Mucosa of gallbladder (tissue), 1 donor: ENCODE data around the gene DUSP22. TPM values are rescaled to one million over a fixed set of nuclear protein-coding genes. Genes with fewer than 3 reads are reported as not detected.

Experiments used
- DNase-seq: peaks from one replicate; pipeline ENCODE4 v3.0.0-alpha.2; 2020; ENCODE audit warnings: low spot score
- total RNA-seq: library from RNA; stranded (reverse); gene quantifications from one replicate; pipeline ENCODE4 v1.2.1, GENCODE V29; 2021
- donor health status: DM: no; HTN: no; CAD: no.

Gene DUSP22
- total RNA-seq, 1 donor from 2014 or later, result 36.4 TPM

DNA sequence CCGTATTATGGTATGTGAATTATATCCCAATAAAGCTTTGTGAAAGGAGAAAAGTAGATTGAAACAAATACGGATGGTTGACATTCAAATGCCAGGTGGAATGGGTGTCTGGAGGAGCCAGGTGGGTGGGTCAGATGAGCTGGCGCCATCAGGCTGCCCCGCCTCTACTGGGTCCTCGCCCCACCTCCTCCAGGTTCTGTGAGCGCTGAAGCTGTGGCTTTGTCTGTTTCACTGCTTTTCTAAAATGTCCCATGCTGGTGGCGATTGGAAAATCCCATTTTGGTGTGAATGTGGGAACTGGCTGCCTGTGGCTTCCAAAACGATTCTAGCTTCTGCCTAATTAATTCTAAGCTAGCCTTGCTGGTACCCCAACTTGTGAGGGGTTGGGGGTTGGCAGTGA lies 16.5 kb downstream of the DUSP22 start:
- no peak for DNase-seq

DNA sequence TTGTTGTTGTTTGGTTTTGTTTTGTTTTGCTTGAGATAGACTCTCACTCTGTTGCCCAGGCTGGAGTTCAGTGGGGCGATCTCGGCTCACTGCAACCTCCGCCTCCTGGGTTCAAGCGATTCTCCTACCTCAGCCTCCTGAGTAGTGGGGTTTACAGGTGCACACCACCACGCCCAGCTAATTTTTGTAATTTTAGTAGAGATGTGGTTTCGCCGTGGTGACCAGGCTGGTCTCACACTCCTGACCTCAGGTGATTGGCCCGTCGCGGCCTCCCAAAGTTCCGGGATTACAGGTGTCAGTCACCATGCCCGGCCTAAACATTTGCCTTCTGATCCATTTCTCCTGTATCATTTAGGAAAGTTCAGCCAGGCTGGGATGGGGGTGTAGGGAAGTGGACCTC lies 17.7 kb downstream of the DUSP22 start:
- DNase-seq, result no peak

DNA sequence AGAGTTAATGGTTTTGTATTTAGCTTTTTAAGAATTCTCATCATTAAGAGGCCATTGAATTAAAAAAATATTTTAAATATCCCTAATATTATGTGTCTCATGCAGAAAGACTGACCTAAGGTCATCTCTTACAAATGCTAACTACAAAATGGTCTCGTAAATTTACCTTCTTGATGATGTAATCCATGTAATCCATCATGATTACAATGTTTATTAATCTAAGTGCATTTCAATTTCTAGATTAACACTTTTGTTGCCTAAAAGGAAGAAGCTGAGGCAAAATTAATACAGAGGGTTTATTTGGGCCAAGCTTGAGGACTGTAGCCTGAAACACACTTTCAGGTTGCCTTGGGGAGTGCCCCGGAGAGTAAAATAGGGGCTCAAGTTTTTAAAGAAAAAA lies 18.4 kb downstream of the DUSP22 start:
- no peak for DNase-seq

DNA sequence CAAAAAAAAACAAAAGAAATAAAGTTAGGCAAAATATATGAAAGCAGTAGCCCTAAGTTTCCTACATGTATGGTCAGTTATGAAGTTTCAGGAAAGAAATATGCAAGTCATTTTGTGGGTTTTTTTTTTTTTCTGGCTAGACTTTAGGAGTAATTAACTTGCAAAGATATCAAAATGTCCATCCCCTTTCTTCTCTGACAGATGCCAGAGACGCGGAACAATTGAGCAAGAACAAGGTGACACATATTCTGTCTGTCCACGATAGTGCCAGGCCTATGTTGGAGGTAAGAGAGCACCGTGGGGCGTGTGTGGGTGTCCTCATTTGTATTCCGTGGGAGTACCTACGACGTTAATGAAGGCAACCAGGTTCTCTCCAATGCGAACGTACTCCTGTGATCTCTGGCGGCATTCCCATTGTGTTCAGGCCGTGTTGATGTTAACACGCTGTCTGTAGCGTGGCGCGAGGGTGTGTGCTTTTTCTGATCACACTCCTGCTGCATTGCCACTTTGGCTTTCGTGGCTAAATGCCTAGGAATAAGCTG lies 19.5 kb downstream of the DUSP22 start:
- DNase-seq, result no peak

DNA sequence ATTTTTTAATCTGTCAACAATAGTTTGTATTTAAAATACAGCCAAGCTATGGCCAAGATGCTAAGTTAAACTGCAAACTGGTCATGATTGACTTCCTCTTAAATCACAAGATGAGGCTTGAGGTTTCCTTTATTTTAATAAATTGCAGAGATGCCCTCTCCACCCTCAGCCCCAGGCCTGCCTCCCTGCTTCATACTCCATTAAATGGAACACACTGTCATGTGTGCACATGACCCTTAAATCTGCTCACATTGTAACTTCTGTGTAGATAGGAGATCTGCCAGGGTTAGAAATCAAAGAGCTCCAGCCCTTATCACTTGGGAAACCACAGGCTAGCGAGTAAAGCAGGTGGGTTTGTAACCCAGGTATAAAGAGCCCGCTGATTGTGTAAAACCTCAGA lies 20.8 kb downstream of the DUSP22 start:
- DNase-seq, result no peak

DNA sequence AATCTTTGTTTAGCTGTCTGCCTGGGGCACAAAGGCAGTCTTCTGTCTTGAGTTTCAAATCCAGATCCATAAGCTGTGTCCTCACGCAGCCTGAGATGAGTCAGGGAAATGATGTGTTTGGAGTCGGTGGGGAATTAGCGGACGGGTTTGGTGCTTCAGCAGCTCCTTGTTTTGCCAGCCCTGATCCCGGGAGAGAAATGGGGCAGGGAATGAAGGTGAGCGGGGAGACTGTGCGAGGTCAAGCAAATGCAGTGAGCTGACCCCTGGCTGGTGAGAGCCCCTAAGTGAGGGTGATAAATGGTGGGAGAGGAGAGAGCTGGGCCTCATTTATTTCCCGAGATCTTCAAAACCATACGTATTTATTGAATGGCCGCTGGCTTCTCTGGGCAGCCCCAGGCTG lies 21.6 kb downstream of the DUSP22 start:
- DNase-seq, result no peak

DNA sequence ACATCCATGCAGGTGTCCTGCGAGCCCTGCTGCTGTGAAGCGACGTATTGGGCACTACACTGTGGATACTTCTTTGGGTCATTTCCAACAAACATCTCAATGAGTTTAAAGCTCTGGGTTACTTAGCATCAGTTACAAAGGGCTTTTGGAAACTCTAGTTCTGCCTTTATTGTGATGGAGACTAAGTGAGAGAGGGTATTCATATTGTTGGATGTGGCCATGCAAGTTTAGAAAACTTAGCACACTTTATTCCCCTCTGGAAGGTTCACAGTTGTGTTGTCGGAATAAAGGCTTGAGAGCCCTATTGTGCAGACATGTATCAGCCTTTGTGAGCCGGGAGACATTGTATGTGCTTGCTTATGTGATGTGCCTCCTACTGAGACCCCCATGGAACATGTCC lies 22.1 kb downstream of the DUSP22 start:
- no peak for DNase-seq

DNA sequence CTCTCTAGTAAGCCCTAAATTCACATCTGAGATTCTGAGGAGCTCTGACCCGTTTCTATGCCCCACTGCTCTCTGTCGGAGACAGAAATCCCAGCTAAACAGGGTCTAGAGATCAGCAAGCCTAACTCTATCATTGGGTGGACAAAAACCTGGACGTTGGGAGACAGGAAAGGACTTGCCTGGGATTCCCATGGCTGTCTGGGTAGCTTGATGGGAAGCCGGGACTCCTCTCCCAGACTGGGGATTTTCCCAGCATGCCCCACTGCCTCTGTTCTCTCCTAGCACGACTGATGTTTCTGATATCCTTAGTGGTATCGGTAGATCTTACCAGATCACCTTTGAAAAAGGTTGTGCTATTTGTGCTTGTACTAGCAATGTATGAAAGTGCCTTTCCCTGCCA lies 22.9 kb downstream of the DUSP22 start:
- no peak for DNase-seq

DNA sequence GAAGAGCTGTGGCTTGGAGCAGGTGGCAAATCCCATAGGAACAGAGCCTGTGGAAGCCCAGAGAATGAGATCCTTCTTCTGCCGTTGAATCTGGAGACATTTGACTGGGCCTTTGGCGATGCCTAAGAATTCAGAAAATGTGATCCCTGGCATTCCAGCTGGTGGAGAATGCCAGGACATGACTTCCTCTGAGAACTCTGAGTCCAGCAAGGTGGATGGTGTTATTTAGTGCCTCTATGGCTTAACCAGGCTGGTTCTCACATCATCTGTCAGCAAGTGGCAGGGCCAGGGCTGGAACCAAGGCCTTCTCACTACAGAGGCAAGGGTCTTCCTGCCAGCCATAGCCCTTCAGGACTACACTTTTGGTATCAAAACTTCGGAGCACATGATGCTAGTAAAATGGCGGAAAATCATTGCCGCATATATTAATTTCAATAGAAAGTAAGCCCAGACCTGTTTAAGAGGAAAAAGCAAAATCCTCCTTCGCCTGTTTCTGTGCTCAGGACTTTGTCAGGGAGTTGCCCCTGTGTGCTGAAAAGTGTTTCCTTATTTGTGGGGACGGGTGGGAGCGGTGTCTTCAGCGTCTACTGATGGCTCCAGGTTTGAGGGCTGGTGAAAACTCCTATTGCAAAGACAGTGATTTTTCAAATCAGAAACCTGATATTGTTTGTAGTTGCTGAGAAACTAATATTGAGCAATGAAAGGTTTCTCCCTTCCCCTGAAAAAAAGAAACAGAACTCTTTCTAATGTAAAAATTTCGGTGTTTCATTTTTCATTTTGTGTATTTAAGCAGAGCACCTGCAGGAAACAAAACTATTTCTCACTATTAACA lies 23.9 kb downstream of the DUSP22 start:
- no peak for DNase-seq

DNA sequence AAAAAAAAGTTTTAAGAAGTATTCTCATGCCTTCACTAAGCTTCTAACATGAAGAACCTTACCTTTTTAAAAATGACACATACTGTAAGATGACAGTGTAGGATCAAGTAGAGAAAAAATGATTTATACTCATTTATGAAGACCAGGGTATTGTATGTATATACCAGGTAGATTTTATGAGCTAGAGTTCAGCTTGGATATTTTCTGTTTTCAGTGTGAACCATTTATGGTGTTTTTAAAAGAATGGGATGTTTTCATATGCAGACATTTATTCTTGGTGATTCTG lies 24.4 kb downstream of the DUSP22 start:
- DNase-seq, result no peak

DNA sequence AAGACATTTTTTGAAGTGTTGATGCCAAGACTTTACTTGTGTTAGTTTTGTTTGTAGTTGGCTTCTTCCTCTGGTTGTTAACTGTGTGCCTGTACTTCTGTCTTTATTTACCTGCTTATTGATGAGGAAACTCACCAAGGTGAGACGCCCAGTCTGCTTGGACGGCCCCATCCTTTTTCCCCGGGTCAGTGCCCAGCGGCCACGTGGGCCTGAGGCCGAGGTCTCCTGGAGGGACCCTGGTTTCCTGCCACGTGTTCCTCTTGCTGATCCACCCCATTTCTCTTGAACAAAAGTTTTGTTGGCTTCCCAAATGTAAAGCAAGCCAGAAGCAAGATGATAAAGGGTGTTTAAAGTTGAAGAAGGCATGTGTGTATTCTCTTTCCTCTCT lies 24.8 kb downstream of the DUSP22 start:
- no peak for DNase-seq

DNA sequence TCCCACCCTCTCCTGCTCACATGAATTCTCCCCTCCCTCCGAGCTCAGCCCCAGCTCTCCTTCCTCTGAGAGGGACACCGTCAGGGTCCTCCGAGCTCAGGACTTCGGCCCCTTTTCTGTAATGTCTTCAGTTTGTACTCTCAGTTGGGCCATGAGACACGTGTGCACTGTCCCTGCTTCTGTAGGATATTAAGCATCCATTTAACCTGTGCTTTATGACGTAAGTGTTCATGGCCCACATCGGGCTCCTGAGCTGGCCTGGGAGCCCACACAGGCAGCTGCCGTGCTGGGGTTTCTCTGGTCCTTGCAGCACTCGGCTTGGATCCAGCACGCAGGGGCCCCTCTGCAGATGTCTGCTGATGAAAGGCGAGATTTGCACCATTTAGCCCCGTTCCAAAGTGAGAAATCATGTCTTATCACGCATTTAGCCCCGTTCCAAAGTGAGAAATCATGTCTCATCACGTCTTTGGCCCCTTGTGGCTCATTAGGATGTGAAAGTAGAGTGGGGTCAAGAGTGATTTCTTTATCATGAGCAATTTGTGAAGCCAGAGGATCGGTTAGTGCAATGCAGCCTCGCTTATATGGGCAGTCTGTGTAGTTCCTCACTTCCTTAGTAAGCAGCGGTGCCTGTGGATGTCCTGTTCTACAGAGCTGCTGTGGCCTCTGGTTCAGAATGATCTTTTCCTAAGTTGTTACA lies 25.3 kb downstream of the DUSP22 start:
- DNase-seq, result no peak

DNA sequence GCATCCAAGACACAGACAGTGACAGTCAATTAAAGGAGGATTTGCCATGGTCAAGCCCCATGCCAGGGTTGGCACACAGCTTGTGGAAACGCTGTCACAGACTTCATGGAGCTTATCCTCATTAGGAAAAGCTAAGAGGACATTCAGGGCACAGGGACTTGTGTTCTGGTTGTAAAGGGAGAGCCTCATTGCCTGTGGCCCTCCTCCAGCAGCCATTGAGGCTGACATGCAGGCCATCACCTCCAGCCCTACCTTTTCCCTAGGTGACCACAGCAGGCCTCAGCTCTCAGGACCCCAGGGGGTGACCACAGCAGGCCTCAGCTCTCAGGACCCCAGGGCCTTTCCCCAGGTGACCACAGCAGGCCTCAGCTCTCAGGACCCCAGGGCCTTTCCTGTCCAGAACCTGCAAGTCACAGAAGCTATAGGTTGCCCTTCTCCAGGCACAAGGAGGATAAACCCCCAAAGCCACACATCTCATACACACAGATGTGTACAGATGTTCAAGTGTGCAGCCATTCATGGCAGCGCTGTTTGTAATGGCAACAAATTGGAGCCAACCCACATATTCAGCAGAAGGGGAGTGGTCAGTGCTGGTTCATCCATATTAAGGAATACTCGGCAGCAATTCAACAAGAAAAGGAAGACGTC lies 26.1 kb downstream of the DUSP22 start:
- DNase-seq, result no peak

DNA sequence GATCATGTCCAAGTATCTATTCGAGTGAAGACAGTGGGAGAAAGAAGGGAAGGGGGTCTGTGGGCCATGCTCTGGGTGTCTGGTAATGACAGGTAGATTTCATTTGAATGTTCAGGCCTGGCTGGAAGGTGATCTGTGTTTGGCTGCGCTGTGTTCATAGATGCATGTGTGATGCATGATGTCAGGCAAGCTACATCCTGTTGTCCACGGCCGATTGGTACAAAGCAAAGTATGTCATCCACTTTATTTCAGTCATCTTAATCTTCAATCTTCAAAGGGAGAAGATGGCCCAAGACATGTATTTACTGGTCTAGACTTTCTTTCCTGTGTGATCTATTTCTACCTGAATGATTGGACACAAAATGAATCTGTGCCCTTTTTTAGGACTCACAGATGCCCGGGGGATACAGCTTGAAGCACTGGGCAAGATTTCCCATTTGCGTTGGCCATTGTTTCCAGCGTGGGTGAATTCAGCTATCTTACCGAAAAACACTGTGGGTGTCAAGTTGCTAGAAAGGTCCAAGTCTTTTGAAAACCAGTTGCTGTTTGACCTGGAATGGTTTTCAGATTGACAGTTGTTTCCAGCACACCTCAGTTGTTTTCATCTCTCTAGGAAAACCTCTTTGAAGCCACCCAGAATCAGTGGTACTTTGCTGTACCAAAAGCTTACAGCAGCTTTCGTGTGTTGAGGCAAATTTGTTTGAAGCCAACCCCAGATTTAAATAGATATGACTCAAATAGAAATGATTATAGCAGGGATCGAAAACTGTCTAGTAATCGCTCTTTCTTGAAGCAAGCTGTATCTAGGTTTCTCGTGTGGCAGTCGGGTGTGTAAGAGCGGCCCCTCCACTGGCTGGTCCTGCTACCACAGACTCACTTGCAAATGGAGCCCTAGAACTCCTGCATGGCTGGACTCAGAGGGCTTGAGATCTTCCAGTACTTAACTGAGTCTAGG lies 27.2 kb downstream of the DUSP22 start:
- no peak for DNase-seq

DNA sequence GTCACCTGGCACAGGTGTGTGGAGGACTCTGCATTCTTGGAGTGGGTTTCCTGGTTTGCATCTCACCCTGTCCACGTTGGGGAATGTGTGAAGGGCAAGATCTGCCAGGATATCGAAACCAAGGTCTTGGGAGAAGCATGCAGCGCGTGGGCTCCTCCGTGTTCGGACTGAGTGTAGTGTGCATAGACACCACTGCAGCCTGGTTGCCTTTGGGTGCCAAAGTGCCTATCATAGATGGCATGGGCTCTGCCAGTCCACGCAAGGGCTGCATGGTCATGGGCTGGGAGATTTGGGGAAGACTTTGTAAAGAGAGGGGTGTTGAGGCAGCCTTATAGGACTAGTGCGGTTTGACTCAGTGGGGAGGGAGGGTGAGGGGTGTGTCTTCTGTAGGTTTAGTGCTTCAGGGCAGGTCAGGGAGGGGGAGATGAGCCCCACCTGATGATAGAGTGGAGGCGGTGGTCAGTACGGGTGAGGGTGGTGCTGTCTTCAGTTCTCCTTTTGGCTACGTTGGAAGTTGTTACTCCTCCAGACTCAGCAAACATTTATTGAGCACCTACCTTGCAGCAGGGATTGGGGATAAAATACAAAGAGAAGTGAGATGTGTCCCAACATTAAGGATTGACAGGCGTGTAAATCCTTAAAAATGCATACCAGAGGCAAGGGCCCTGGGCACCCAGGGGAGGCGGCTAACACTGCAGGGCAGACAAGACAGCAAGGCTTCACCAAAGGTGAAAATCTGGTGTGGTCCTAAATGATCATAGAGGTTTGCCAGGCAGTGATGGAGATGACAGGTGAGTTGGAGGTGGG lies 28.3 kb downstream of the DUSP22 start:
- no peak for DNase-seq

DNA sequence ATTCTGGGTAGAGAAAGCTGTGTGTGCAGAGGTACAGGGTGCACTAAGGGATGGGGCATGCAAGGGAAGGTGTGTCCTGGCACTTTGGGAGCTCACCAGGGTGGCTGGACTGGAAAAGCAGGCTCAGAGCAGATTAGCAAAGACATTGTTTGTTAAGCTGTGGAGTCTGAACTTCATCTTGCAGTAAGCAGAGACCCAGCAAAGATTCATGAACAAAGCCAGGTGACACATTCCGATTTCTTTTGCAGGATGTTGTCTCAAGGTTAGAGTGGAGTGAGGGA lies 28.8 kb downstream of the DUSP22 start:
- DNase-seq, result no peak

DNA sequence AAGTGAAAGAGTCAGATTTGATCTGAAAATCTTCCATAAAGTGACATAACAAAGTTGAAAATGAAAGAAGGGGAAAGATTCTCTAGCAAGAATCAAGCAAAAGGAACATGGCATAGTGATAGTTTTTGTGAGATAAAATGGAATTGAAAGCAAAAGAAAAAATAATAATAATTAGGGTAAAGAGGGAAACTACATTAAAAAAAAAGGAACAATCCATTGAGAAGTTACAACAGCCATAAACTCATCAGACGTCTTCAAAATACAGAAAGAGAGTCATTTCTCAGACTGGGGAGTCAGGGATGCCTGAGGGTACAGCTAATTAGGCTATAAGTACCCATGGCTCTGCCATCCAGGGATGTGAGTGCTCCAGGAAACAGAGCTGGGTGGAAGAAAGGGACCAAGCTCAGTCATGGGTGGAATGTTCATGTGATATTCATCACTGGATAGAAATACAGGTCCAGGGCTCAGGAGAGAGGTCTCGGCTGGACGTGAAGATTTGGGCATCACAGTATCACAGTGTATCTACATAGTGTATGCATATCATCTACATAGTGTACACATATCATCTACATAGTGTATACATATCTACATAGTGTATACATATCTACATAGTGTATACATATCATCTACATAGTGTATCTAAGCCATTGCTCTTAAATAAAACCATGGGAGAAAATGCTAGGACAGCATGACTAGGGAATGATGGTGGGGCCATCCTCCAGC lies 29.4 kb downstream of the DUSP22 start:
- DNase-seq, result no peak

DNA sequence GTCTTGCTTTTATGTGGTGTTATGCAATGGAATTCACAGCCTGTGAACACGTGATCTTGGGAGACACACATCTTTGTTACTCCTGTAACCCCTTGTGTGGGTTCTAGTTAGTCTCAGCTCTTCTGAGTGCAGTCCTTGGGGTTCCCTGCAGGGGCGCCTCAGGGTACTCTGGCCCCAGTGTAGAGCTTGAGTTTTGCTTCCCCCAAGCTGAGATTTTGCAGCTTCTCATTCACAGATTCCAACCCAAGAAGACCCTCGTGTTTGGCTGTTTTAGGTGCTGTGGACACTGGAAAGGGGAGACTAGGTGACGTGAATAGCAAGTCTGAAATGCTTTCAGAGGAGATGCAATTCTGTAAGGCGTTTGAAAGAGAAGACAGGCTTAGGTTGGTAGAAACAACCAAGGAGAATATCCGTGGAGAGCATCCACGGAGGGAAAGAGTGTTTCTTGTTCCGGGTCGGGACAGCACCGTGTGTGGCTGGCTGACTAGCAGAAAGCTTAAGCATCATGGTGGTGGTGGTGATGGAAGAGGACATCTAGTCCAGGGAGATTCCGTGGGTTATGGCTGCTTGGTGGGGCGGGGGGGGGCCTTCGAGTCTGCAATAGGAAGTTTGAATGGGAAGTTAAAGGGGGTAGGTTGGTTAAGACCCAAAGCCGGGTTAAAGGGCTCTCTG lies 30.1 kb downstream of the DUSP22 start:
- no peak for DNase-seq

DNA sequence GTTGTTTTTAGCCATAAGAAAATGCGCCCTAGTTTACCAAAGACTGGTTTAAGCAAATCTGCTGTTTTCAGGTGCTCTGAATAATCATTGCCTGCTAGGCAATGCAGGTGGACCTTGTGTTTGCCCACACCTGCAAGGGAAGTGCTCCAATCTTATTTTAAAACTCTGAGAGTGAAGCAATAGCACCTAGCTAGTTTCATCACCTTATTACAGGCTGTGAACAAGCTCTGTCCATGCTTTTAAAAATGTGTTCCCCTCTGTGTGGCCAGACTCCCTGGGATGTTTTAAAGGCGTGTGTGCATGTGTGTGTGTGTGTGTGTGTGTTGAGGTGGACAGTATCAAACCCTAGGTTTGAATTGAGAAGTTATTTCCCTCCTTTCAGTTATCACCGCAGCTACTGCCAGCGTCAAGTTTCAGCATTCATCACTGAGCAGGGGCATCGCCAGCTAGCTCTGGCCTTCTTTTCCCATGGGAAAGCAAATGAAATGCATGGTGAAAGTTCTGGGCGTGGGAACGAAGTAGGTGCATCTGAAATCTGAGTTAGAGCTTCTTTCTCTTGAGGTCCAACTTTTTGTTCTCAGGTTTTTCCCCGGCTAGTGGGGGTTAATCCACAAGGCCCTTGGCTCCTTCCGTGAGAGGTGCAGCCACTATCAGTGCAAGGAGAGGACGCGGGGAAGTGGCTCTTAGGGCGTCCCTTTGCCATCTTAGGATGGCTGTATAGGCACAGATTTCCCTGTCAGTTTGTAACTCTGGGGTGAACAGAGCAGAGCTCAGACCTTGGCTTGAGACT lies 30.8 kb downstream of the DUSP22 start:
- DNase-seq, result no peak
